Activated CD8-positive, alpha-beta memory T cell treated with anti-CD3 and anti-CD28 coated beads, Interleukin-2, amount 50 U/mL, for 24 hours (primary cell): ENCODE data around the gene SRGAP2C.
"Not testable (repeated sequence)": the region's sequence is repeated elsewhere in the genome, so short reads cannot be mapped to it uniquely, and the experiment has no call there.

Source experiments
- DNase-seq: peaks from one replicate; pipeline ENCODE4 v3.0.0-alpha.2; 2020; ENCODE audit errors: extremely low read depth

The SRGAP2C gene

DNA sequence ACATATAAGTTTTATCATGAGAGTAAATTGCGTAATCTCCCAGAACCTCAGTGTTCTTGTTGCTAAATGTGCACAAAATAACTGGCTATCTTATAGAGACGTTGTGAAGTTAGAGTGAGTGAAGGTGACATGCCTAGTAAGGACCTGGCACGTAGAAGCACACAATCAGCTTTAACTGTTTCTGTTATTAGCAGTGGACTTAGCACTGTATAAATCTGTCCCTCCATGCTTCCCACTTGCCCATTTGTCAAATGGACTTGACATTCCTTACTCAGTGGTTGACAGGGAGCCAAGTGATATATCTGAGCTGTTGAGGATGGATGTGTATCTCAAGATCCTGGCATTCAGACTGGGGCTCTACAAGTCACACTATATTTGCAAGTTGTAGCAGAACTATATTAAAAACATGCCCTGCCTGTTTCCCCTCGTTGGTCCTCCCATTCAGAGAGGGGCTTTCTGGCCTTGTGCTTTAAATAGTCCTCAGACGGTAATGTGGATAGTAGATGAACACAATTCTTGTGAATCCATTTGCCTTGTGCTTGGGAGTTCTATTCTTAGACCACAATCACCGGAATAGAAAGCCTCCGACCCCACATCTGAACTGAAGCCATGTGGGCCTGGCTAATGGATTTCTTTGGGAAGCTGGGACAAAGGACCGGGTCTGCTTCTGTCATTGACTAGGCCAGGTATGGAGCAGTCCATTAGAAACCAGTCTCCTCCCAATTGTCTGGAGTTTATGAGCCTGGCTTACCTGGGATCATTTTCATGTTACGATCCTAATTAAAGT lies 43.0 kb downstream of the SRGAP2C start:
- DNase-seq: not testable (repeated sequence)

DNA sequence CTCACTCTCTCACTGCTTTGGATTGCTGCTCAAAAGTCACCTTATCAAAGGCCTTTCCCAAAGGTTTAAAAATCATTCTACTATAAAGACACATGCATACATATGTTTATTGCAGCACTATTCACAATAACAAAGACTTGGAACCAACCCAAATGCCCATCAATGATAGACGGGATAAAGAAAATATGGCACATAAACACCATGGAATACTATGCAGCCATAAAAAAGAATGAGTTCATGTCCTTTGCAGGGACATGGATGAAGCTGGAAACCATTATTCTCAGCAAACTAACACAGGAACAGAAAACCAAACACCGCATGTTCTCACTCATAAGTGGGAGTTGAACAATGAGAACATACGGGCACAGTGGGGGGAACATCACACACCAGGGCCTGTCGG lies 45.9 kb downstream of the SRGAP2C start:
- not testable (repeated sequence) for DNase-seq

DNA sequence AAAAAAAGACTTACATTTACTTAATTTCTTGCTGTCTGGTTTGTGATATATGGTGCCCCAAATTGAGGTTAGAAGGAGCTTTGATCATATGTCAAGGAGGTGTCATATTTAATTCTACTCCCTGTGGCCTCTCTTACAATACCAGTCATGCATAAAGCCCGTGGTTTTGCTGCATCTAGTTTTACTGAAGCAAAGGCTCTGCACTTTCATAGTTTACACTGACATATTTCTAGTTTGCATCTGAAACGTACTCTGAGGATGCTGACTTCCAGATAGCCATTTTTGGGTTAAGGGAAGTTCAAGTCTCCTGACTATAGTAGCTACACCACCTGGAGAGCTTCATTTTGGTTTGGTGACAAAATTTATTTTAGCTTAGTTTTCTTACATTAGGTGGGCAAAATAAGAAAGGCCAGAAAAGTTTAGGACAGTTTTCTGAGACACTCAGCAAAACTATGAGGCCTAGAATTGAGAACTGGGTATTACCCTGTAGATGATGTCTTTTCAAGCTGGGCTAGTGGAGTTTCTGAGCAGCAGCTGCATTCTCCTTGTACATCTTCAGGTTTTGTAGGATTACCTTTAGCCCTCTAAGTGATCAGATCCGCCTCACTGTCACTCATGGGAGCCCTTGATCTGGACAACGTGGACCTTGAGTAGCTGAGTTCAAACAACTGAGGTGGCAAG lies 47.8 kb downstream of the SRGAP2C start:
- DNase-seq: not testable (repeated sequence)

DNA sequence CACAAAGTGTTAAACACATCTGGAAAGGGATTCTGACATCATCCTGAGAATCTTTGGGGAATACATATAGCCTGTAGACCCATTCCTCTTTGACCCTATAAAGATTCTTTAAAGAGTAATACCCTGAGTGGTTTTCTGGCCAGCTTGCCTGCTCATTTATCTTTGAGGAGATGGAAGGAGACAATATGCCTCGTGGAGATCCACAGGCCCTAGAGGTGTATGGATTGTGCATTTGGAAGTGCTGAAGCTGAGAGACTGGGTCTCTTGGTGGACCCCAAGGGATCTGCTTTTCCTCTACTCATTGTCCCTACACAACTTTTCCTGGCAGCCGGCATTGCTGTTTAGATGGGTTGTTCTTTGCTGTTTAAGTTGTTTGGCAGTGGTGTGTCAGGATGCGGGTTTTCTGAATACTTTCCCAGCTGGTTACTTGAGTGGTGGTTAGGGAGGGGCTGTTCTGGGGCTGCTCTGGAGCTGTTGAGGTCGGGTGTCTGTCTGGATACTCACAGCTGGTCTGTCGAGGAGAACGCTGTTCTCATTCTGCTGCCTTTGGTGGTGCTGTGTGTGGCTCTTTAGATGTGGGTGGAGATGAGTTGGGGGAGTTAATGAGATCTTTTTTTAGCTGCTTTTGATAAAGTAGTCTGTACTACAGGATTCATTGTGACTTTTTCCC lies 49.5 kb downstream of the SRGAP2C start:
- DNase-seq: not testable (repeated sequence)

DNA sequence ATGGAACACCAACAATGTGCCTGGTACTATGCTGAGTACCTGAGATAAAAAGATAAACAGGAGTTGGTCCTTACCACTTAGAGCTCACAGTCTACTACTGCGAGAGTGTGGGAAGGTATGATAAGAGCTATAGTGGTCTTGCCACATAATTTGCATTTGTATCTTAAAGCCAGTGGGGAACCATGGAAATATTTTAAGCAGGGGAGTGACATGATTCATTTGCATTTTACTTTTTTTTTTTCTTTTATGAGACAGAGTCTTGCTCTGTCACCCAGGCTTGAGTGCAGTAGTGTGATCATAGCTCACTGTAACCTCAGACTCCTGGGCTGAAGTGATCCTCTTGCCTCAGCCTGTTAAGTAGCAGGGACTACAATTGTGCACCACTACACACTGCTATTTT lies 53.6 kb downstream of the SRGAP2C start:
- not testable (repeated sequence) for DNase-seq

DNA sequence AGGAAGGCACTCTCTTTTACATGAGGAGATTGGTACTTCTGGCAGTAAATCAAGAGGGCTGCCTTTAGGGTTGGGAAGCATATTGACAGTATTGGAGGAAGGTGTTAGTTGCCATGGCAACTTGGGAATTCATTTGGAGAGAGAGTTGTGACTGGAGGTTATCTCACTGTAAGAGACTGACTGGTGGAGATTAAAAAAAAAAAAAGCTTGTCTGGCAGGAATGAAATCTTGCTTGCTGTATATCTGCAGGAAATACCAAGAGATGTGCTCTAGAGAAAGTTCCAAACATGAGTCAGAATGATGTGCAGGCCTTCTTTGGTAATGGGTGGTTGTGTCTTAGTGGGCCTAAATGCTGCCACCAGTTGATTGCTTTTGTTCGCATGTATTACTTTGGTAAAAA lies 59.1 kb downstream of the SRGAP2C start:
- DNase-seq: not testable (repeated sequence)

DNA sequence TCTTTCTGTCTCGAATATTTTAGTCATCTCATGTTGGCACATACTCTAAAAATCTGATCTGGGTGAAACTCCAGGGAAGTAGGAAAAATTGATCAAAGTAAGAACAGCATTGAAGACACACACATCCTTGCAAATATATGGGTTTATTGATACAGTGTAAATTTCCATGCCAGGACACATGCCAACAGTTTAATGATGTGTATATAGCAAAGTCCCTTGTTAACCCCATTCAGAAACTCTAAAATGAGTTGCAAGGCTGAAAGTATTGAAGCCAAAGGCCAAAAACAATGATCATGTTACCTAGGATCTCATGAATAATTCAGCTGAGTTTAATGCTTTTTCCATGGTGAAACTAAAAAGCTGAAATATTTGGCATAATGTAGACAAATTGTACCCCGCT lies 61.6 kb downstream of the SRGAP2C start:
- DNase-seq: not testable (repeated sequence)

DNA sequence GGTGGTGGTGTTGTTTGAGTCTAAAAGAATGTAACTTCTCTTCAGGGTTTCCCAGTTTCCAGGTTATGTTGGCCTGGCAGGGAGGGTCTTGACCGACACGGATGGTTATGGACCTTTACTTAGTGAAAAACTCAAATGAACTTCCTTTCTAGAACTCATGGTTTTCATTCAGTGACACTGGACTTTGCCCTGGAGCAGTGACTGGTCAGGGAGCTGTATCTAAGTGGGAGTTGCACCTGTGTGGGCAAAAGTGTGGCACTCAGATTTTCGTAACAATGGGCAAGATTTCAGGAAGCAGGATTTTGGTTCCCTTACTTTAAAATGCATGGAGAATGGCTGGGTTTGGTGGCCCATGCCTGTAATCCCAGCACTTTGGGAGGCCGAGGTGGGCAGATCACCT lies 67.9 kb downstream of the SRGAP2C start:
- not testable (repeated sequence) for DNase-seq

DNA sequence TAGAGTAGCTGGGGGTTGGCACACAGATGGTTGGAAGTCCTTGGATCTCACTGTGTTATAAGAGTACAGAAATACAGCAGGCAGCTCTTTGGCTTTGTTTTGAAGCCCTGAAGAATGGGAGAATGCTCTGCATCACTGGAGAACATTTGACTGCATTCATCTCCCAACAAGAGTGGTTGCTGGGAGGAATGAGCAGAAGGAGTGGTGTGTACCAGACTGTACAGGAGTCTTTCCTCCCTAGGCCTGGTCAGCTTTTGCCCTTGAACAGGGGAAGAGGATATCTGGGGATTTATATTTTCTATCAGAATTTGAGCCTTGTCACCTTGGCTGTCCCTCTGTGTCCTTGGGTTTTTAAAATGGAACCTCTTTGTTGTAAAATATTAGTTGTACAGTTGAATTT lies 69.8 kb downstream of the SRGAP2C start:
- not testable (repeated sequence) for DNase-seq

DNA sequence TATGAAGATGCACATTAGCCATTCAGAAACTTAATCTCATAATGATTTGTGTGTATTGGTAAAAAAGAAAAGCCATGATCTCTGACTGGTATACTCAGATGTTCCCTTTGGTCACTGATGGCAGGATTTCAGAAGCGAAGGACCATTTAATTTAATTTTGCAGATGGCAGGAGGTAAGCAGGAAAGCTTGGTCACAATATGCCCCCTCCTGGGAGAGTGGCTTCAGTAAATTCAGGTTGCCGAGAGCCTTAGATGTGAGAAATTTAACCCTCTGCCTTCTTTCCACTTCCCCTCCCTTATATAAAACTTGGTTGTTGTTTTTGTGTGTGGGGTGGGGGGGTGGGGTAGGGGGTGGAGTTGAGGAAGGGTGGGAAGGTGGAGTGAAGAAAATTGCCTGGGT lies 72.9 kb downstream of the SRGAP2C start:
- not testable (repeated sequence) for DNase-seq

DNA sequence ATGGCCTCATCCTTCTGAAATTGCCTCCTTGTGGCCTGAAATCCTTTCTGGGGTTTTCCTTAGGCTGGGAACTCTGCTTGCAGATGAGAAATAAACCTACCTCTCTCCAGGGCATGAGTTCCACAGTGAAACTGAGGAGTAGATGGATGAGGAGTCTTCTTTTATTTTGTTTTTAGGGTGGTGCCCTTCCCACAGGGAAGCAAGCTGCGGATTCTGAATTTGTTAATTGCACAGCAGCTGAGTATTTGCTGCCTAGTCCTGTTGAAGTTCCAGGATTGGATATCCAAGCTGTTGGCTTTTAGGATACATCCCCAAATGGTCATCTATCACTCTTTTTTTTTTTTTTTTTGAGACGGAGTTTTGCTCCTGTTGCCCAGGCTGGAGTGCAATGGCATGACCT lies 73.4 kb downstream of the SRGAP2C start:
- DNase-seq: not testable (repeated sequence)

DNA sequence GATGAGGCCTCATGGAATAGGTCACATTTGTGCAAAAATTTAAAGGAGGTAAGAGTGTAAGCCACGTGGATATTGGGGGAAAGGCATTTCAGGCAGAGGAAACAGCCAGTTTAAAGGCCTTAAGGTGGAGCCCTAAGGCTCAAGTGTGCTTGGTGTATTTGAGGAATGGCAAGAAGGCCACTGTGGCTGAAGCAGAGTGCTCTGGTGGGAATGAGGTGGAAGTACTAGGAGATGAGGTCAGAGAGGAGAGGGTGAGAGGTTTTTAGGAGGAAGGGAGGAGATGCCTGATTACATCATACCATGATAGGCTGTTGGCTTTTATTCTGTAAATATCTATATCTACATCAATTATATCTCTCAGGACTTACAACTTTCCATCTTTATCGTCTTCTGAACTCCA lies 75.4 kb downstream of the SRGAP2C start:
- DNase-seq: not testable (repeated sequence)

DNA sequence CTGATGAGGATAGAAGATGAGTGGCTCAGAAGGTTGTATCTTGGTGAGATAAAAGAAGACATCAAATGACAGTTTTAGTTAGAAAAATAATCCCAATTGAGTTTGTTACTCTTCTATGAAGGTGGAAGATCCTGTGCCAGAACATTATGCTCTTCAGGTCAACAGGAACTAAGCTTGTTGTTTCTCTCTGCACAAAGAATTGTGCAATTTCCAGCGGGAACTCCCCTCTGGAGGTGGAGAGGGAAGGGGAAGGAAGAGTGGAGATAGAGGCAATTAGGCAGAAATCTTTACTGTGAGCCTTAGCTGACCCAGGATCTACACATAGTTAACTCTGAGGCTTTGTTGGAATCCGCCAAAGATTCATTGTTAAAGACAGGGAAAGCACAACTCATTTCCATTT lies 77.4 kb downstream of the SRGAP2C start:
- DNase-seq: not testable (repeated sequence)

DNA sequence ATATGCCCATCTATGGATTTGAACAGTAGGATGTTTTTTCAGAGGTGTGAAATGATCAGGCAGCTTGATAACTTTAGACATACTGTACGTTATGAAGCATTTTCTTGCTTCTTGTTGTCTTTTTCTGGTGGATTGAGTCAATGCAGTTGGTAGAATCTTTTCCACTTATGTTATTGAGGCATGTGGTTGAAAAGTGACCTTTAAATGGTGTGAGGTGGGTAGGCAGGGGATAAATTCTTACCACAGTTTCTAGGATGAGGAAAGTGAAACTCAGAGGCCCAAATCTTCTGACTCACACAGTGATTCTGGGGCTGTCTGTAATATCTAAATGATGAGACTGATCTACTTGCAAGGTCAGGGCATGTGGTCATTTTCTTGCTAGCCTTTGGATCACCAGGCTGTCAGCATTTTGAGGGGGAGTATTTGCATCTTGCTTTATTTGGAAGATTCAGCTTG lies 79.0 kb downstream of the SRGAP2C start:
- not testable (repeated sequence) for DNase-seq

DNA sequence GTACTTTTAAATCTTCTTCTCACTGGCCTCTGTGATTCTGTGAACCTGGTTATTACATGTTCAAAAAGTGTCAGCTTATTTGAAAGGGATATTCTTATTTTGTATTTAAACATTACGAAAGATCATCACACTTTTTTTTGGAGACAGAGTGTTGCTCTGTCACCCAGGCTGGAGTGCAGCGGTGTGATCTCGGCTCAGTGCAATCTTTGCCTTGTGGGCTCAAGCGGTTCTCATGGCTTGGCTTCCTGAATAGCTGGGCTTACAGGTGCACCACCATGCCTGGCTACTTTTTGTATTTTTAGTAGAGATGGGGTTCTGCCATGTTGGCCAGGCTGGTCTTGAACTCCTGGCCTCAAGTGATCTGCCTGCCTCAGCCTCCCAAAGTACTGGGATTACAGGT lies 82.3 kb downstream of the SRGAP2C start:
- DNase-seq: not testable (repeated sequence)

DNA sequence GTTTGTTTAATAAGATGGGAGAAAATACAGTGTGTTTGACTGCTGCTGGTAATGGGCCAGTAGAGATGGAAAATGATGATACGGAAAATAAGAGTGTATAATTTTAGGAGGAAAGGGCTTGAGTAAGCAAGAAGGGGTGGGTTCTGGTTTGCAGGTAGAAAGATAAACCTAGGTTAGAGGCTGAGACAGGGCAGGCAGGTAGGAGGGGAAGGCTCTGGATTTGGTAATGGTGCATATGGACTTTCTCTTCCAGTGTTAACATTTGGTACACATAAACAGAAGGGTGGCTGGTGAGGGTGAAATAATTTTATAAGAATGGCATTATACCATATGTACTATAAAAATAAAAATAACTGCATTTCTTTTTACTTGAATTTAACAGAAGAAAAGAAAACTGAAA lies 84.5 kb downstream of the SRGAP2C start:
- not testable (repeated sequence) for DNase-seq

DNA sequence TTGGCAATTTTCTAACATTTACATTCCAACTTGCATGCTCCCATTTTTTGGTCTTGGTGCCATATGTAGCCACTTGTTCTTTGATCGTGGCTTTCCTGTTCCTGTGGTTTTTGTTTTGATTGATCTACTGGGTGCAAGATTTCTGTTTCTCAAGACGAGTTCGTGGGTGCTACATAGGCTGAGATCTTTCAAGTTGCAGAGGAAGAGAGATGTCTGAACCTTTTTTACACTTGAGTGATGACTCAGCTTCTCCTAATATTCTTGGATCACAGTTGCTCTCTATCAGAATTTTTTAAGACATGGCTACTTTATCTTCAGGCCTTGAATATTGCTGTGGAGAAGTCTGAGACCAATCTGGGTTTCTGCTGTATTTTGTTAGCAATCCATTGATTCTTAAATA lies 85.2 kb downstream of the SRGAP2C start:
- not testable (repeated sequence) for DNase-seq

DNA sequence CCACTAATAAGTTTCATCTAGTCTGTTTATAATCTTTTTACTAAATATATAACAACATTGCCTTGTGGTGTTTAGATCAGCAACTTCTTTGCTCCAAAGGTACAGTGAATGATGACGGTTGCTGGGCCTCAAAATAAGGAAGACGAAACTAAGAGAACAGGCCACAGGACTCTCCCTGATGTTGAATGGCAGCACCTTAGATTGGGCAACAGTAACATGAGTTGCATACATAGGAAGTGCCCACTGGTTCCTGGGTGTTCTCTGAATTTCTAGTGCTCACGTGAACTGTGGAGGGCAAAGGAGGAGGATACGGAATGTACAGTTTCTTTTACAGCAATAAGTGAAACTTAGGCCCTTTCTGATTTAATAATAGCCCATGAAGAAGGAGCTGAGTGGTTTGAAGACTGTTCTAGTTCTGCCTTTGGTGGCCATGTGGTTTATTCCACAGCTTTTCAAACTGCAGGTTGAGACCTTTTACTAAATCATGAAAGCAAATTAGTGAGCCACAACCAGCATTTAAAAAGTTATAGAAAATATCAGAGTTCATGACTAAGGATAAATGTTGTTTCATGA lies 86.5 kb downstream of the SRGAP2C start:
- not testable (repeated sequence) for DNase-seq

DNA sequence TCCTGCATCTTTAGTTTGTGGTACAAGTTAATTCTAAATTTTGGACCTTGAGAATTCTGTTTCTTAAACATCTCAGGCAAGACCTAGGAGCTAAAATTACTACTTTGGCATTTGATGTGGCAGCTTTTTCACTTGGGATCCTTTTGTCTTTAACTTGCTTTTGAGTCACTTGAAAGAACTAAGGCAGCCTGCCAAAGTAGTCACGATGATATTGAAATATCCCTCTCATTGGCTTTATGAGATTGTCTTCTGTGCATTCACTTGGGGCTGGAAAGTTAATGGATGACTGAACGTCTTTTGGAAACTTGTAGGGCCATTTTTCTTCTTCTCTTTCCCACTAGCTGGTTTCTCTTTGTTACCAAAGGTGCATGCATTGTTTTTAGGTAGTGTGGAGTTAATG lies 90.7 kb downstream of the SRGAP2C start:
- not testable (repeated sequence) for DNase-seq

DNA sequence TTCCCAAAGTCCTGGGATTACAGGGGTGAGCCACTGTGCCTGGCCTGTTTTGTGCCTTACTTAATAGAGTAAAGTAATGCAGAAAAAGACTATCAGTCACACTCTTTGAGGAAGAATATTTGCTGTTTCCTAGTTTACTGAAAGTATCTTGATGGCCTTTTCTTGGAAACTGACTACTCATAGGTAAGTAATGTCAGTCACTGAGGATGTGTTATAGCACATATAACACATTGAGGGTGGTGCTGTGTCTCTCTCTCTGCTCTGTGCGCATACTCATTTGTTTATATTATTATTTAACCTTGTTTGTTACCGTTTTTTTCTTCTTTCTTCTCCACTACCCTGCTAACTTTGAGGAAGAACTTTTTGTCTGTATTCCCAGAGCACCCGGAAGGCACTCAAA lies 93.4 kb downstream of the SRGAP2C start:
- not testable (repeated sequence) for DNase-seq

DNA sequence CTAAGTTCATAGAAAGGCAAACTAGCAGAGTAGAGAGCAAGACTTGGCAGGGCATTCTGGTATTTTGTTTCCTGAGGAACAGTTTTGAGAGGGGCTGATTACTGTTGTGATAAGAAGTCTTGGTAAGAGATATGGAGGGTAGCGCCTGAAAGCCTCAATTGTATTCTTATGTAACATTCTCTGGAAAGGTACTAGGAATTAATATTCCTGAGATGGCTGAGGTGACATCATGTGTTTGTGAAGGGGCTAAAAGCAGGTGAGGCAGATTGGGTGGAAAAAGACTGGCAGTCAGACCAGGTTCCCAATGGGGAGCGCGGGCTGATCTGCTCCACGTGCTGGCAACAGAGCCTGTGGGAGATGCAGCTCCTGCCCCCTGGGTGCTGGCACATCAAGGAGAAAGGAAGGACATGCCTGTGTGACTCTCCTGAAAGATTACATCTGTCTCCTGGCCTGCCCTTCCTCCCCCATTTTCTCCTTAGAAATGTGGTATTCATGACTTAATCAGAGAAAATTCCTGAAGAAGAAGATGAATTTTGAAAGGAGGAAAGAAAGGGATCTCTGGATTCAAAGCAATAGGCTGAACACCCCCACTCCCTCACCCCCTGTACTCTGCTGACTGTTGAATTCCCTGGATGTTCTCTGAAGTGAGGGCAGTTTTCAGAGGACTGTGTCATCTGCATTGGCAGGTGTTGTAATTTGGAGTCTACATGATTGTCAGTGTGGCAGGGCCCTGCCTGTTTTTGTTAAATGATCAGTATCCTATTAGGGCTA lies 94.2 kb downstream of the SRGAP2C start:
- DNase-seq: not testable (repeated sequence)
